Measurements from ENCODE around the gene SLC9A9. TPM values are rescaled to one million over a fixed set of nuclear protein-coding genes. Genes with fewer than 3 reads are reported as not detected.

SLC9A9 gene
- total RNA-seq, 2 experiments from 2014 or later = 12.2 TPM

- no peaks in the 10 kb centered on the region for H3K36me3 ChIP-seq (ENCODE audit: insufficient read depth, low read length)
- H3K36me3 Mint-ChIP-seq (ENCODE audit: low read depth) = no peaks in the 10 kb centered on the region
- intact Hi-C loops (cut with DNase I, micrococcal nuclease) = no loop called here
- ATAC-seq (ENCODE audit: poor library complexity) (no peak), DNase-seq (no peak)
- no peaks in the 10 kb centered on the region for H3K4me1 ChIP-seq (ENCODE audit: insufficient read depth, low read length)
- H3K4me3 Mint-ChIP-seq = no peak overlapping the region
- H3K9me3 Mint-ChIP-seq = no peaks in the 10 kb centered on the region
- no peak overlapping the region for H3K27ac Mint-ChIP-seq
- no peak overlapping the region for H3K27ac ChIP-seq (ENCODE audit: low read depth in 1 of 2, low read length in 2 of 2)
- no peaks in the 10 kb centered on the region for H3K27me3 ChIP-seq (ENCODE audit: control insufficient read depth in 1 of 2, insufficient read depth in 2 of 2, low read length in 2 of 2)
- POLR2A ChIA-PET = no interaction called here
- H3K4me3 ChIP-seq (ENCODE audit: low read length) = no peak overlapping the region
- no peaks in the 10 kb centered on the region for H3K27me3 Mint-ChIP-seq
- CTCF ChIA-PET = no interaction called here
- no peaks in the 10 kb centered on the region for H3K9me3 ChIP-seq (ENCODE audit: control insufficient read depth in 1 of 2, insufficient read depth in 1 of 2, low read length in 2 of 2)
- TF ChIP-seq CTCF (IDR thresholded peaks at IDR 0.05) = no peak
- H3K4me1 Mint-ChIP-seq (ENCODE audit: low read depth) = no peaks in the 10 kb centered on the region
These were observed 344.9 kb downstream of the SLC9A9 start for GRCh38 chr3:143503325-143503885.

GRCh38 chr3:143502081-143502480, 346.2 kb downstream of the SLC9A9 start:
- intact Hi-C loops (cut with DNase I, micrococcal nuclease) = no loop called here
- no peak for TF ChIP-seq CTCF (IDR thresholded peaks at IDR 0.05)
- ChIA-PET CTCF (no interaction called here), POLR2A (no interaction called here)
- Mint-ChIP-seq H3K9me3 (no peaks in the 10 kb centered on the region), H3K4me1 (ENCODE audit: low read depth) (no peaks in the 10 kb centered on the region), H3K27me3 (no peaks in the 10 kb centered on the region), H3K36me3 (ENCODE audit: low read depth) (no peaks in the 10 kb centered on the region), H3K27ac (no peak overlapping the region), H3K4me3 (no peak overlapping the region)
- H3K36me3 ChIP-seq (ENCODE audit: insufficient read depth, low read length) = no peaks in the 10 kb centered on the region
- no peak overlapping the region for H3K27ac ChIP-seq (ENCODE audit: low read depth in 1 of 2, low read length in 2 of 2)
- DNase-seq (no peak), ATAC-seq (ENCODE audit: poor library complexity) (no peak)
- H3K4me3 ChIP-seq (ENCODE audit: low read length) = no peak overlapping the region
- no peaks in the 10 kb centered on the region for H3K4me1 ChIP-seq (ENCODE audit: insufficient read depth, low read length)
- H3K9me3 ChIP-seq (ENCODE audit: control insufficient read depth in 1 of 2, insufficient read depth in 1 of 2, low read length in 2 of 2) = no peaks in the 10 kb centered on the region
- no peaks in the 10 kb centered on the region for H3K27me3 ChIP-seq (ENCODE audit: control insufficient read depth in 1 of 2, insufficient read depth in 2 of 2, low read length in 2 of 2)

- CTCF ChIA-PET = no interaction called here
- Histone ChIP-seq H3K36me3 (ENCODE audit: insufficient read depth, low read length) (no peaks in the 10 kb centered on the region), H3K4me3 (ENCODE audit: low read length) (no peak overlapping the region), H3K9me3 (ENCODE audit: control insufficient read depth in 1 of 2, insufficient read depth in 1 of 2, low read length in 2 of 2) (no peaks in the 10 kb centered on the region), H3K27ac (ENCODE audit: low read depth in 1 of 2, low read length in 2 of 2) (no peak overlapping the region), H3K27me3 (ENCODE audit: control insufficient read depth in 1 of 2, insufficient read depth in 2 of 2, low read length in 2 of 2) (no peaks in the 10 kb centered on the region), H3K4me1 (ENCODE audit: insufficient read depth, low read length) (no peaks in the 10 kb centered on the region)
- no peaks in the 10 kb centered on the region for H3K27me3 Mint-ChIP-seq
- TF ChIP-seq CTCF (IDR thresholded peaks at IDR 0.05) = no peak
- no peak overlapping the region for H3K4me3 Mint-ChIP-seq
- no peak for DNase-seq
- no peak for ATAC-seq (ENCODE audit: poor library complexity)
- POLR2A ChIA-PET = no interaction called here
- intact Hi-C loops (cut with DNase I, micrococcal nuclease) = no loop called here
- H3K4me1 Mint-ChIP-seq (ENCODE audit: low read depth) = no peaks in the 10 kb centered on the region
- no peak overlapping the region for H3K27ac Mint-ChIP-seq
- H3K9me3 Mint-ChIP-seq = no peaks in the 10 kb centered on the region
- H3K36me3 Mint-ChIP-seq (ENCODE audit: low read depth) = peaks cover 16% of the 10 kb centered on the region
These were observed 350.9 kb downstream of the SLC9A9 start for GRCh38 chr3:143497382-143497781.

Measured in CD4-positive, alpha-beta T cell (primary cell).